Superior temporal gyrus (tissue), 1 donor: ENCODE measurements around the gene DNM3.
"Not testable (repeated sequence)": the region's sequence is repeated elsewhere in the genome, so short reads cannot be mapped to it uniquely, and the experiment has no call there.

Source experiments
- DNase-seq: peaks from one replicate; pipeline ENCODE4 v3.0.0-alpha.2; 2016; ENCODE audit errors: extremely low spot score

DNM3 gene

DNA sequence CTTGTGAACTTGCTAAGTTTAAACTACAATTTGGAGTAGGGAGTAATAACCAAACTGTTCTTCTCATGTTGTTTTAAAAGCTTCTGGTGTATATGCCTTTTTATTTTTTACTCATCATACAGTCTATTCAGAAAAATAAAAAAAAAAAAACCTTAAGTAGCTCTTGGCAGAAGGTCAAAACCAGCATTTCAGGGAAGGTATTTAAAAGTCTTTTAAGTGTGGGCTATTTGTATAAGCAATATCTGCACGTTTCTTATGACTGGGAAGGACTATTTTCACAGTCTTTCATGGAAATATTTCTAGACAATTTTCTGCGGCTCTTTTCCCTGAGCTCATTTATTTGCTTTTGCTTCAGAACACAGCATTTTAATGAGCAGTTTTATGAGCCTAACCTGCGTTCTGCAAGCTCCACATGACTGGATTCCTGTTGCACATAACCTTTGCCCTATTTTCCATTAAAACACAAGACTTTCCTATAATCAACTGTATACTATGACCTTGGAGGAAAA lies 518.2 kb downstream of the DNM3 start:
- peak; percentile 36 for DNase-seq

- no peak for DNase-seq
These were observed 519.2 kb downstream of the DNM3 start for GRCh38 chr1:172360511-172360910.

- DNase-seq = no peak
These were observed 519.7 kb downstream of the DNM3 start for GRCh38 chr1:172360985-172361384.

- DNase-seq = no peak
These were observed 522.6 kb downstream of the DNM3 start for GRCh38 chr1:172363852-172364251.

GRCh38 chr1:172371646-172372045 lies 530.3 kb downstream of the DNM3 start:
- DNase-seq = not testable (repeated sequence)

DNA sequence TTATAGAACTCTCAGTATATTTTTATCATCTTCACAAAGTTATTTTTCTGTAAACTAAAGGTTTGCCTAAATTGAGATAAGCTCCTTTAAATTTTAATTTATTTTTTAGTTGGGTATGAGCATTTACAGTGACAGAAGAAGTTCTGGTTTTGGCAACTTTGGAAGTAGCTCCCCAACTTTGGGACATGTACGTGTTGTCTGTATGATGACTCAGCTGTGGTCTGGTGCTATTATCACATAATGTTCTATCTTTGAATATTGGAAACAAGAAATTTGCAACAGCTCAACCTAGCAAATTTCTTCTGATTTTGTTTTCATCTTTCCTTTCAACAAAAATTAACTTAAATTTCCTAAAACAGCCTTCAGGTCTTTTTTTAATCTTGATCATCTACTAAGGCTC lies 532.6 kb downstream of the DNM3 start:
- no peak for DNase-seq

DNA sequence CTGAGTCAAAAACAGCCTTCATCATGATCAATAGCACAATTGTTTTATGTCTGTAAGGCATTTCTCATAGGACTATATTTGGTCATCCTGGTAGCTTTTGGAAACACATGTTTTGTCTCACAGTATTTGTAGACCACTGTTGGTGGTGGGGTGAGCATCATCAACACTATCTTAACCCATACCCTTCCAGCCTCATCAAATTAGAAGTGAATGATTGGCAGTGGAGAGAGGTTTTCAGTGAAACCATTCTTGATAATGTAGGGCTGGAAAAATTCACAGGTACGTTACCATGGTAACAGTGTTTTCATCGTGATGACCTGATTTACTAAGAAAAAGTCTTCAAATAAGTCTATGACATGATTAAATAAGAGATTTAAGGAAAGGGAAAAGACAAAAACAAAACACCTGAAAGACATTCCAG lies 533.9 kb downstream of the DNM3 start:
- DNase-seq = no peak

DNA sequence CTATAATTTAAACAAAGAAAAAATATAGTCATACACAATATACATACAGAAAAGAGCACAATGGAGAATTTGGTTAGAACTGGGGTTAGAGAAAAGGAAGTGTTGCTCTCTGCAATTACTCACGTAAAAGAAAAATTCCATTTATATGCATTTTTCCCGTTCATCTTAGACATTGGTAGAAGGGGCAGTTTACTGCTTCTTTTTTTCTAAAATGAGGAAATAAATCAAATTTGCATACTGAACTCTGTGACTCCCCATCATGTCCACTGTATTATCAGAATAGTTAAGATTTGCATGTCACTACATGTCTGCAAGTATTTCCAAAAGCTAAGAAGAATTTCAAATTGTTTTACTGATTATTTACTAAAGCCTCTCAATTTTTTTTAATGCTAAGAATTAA lies 535.1 kb downstream of the DNM3 start:
- no peak for DNase-seq

- no peak for DNase-seq
These were observed 536.3 kb downstream of the DNM3 start for GRCh38 chr1:172377565-172377964.

DNA sequence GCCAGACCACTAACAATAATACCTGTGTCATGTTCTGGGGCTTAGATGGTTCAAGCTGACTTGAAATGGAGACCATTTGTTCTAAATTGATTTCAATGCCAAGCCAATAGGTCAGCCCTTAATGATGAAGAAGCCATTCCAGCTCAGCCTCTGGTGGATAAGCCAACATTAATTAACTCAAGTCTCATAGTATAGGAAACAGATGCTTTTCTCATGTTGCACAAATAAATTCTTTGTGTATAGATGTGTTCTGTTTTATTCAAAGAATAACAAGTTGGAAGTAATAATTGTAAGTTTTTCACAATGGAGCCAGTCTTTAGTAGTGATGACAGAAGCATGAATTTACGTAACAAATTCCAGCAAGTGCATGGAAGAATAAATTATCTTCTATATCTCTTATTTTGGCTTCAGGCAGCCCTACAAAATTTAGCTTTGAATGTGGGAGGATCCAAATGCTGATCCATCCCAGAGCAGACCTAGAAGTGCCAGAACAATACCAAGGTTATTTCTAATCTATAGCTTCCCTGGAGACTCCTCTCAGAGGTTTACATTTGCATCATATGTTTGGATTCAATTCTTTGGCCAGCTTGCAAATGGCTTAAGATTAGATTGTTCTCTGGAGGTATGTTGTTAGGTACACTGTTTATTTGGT lies 536.9 kb downstream of the DNM3 start:
- DNase-seq = peak; percentile 6

DNA sequence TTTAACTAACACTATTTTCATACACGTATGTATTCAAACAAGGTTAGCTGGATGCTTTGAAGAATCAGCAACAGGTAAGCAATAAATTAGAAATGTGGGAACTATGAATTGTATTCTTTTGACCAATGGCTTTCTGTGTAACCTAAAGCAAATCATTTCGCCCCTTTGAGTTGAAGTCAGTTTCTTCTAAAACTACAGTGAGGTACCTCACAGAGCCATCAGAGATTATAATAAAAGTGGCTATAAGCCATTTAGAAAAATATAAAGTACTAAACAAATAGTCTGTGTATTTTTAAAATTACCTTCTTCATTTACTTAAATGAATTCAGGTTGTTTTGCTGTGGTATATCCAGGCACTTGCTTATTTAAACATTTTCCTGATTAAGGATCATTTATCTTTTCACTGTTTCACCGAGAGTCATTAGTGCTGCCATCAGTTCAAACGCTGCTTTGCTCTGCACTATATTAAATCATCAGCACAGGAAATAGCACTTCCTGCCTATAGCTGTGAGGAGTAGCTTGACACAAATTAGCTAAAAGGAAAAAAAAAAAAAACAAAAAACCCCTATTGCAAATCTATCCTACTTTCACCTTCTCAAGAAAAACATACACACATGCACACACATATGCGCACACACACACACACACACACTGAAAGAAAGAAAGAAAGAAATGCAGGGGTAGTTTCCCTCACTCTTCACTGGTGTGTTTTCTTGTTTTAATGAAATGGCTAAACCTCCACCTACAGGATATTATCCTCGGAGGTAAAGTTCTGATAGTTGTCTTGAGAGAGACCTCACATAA lies 539.3 kb downstream of the DNM3 start:
- DNase-seq = no peak

GRCh38 chr1:172381946-172382345 lies 540.6 kb downstream of the DNM3 start:
- no peak for DNase-seq

- DNase-seq = no peak
These were observed 541.1 kb downstream of the DNM3 start for GRCh38 chr1:172382406-172382805.

DNA sequence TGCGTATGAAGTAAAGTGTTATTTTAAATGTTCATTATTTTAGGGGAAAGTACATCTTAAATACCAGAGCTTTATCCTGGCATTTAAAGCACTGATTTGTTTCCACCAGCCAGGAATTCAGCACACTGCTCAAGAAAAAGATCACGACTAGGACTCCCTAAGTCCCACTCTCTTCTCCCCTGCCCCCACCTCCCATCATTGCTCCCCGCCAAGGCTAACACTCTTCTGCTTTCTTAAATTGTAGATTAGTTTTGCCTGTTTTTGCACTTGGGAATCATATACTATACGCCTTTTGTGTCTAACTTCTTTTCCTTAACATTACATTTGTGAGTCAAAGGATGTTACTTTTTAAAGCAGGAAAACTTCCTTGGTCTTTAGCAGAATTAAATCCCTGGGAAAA lies 541.7 kb downstream of the DNM3 start:
- no peak for DNase-seq

DNA sequence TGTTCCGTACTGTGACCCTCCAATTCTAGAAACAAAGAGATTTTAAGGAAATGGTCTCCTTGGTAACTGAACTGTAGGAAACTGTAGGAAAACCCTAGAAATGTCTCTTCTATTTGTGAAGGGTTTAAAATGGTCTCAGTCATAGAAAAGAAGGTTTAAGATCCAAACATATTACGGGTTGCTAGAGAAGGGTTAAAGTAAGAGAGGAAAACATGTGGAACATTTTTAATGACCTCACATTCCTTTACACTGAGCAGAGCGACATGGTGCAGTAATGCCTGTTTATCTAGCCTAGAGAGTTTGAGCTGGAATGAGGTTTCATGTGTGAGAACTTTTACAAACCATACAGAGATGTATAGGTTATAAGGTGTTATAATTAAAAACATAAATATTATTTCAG lies 542.2 kb downstream of the DNM3 start:
- no peak for DNase-seq

DNA sequence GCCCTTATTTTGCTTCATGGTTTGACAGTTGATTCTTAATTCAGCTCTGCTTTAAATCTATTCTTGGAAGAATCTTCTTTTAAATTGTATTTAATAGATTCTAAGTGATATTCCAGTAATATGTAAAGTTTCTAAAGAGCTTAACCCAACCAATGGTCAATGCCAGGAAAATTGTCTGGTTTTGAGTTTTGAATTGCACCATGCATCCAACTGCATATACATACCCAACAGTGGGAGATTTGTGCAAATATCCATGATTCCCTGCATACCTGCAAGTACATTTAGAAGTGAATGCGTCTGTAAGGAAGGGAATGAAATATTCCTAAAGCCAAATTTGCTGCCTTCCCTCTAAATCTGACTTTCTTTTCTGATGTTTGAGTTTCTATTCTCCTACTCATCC lies 543.4 kb downstream of the DNM3 start:
- no peak for DNase-seq

GRCh38 chr1:172386046-172386445 lies 544.7 kb downstream of the DNM3 start:
- DNase-seq = no peak

DNA sequence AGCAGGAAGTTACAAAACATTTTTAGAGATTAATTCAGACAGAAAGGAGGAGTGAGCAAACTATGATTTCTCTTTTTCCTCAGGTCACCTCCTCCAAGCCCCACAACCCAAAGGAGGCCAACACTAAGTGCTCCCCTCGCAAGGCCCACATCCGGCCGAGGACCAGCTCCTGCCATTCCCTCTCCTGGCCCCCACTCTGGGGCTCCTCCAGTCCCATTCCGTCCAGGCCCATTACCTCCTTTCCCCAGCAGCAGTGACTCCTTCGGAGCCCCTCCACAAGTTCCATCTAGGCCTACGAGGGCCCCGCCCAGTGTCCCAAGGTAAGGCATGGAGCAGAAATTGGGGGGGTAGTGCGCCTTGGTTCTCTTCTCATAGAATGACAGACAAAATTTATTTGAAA lies 547.2 kb downstream of the DNM3 start:
- no peak for DNase-seq

DNA sequence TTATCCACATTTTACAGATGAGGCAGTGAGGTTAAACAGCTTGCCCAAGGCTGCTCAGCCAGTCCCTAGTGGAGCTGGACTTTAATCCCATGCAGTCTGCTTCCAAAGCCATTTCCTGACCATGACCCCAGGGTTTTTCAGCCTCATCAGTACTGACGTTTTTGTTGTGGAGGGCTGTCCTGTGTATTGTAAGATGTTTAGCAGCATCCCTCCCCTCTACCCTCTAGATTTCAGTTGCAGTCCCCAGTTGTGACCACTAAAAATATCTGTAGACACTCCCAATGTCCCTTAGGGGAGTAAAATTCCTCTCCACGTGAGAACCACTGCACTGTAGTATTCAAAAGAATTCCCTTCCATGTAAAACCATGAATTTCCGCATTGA lies 549.0 kb downstream of the DNM3 start:
- DNase-seq = no peak

DNA sequence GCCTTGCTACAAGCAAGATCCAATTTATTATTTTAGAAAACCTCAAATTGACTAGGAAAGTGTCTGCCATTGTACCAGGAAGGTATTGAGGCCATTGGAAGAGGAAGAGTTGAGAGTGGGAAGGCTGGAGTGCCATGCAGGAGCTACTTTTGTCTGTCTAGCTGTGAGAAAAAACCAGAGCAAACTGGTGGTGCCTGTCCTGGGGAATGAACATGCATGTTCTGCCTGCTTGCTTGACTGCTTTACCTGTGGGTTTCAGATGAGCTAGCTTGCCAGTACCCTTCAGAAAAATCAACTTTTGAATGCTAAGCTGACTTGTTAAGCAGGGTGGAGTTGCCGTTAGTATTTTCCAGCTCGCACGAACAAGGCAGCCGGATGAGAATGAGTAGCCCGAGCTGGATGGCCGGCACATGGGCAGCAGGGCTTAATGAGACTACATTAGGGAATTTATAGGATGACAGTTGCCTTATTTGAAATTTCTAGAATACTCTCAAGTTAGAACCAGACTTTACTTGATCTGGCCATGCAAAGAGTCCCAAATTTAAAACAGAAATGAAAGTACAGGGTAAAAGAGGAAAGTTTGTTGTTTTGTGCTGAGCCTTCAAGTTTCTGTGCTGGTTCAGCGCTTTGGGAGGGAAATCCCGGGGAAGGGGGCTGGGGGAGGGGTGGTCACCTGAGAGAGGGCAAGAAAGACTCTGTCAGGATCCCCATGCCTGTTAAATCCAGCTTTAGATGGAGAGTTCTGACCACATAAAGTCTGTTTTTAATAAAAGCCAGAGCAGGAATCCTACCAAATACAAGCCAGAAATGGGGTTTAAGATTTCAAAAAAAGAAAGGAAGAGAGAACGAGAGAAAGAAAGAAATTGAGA lies 549.6 kb downstream of the DNM3 start:
- DNase-seq = no peak

- no peak for DNase-seq
These were observed 550.7 kb downstream of the DNM3 start for GRCh38 chr1:172391976-172392375.

- DNase-seq = peak; percentile 58
These were observed 552.1 kb downstream of the DNM3 start for GRCh38 chr1:172393354-172393753.
